Measurements from ENCODE around the gene GRIA4.

Gene GRIA4

GRCh38 chr11:106014620-106015019 lies 404.7 kb downstream of the GRIA4 start:
- TF ChIP-seq POLR2A (IDR thresholded peaks at IDR 0.05; ENCODE audit: low read depth, low read length) (no peak), PAX5 (IDR thresholded peaks at IDR 0.05; ENCODE audit: insufficient read depth, low read length, severe bottlenecking) (no peak), TAF1 (IDR thresholded peaks at IDR 0.05; ENCODE audit: low read depth, low read length) (no peak), SPI1 (IDR thresholded peaks at IDR 0.05; ENCODE audit: low read depth, low read length) (no peak), POU2F2 (IDR thresholded peaks at IDR 0.05; ENCODE audit: low read depth, low read length) (no peak), POLR2AphosphoS5 (IDR thresholded peaks at IDR 0.05; ENCODE audit: low read depth, low read length) (no peak)
- FAIRE-seq (no peak), DNase-seq (ENCODE audit: insufficient read length, low spot score) (no peak)

GRCh38 chr11:106015066-106015465 lies 405.2 kb downstream of the GRIA4 start:
- DNase-seq (ENCODE audit: insufficient read length, low spot score) = no peak
- FAIRE-seq = no peak
- TF ChIP-seq SPI1 (IDR thresholded peaks at IDR 0.05; ENCODE audit: low read depth, low read length) = no peak
- TF ChIP-seq POLR2A (IDR thresholded peaks at IDR 0.05; ENCODE audit: low read depth, low read length) = no peak
- no peak for TF ChIP-seq POLR2AphosphoS5 (IDR thresholded peaks at IDR 0.05; ENCODE audit: low read depth, low read length)
- TF ChIP-seq POU2F2 (IDR thresholded peaks at IDR 0.05; ENCODE audit: low read depth, low read length) = no peak
- no peak for TF ChIP-seq PAX5 (IDR thresholded peaks at IDR 0.05; ENCODE audit: insufficient read depth, low read length, severe bottlenecking)
- no peak for TF ChIP-seq TAF1 (IDR thresholded peaks at IDR 0.05; ENCODE audit: low read depth, low read length)

- FAIRE-seq (peak; percentile 57), DNase-seq (ENCODE audit: insufficient read length, low spot score) (no peak)
- no peak for TF ChIP-seq POU2F2 (IDR thresholded peaks at IDR 0.05; ENCODE audit: low read depth, low read length)
- no peak for TF ChIP-seq PAX5 (IDR thresholded peaks at IDR 0.05; ENCODE audit: insufficient read depth, low read length, severe bottlenecking)
- TF ChIP-seq POLR2AphosphoS5 (IDR thresholded peaks at IDR 0.05; ENCODE audit: low read depth, low read length) = no peak
- no peak for TF ChIP-seq SPI1 (IDR thresholded peaks at IDR 0.05; ENCODE audit: low read depth, low read length)
- no peak for TF ChIP-seq TAF1 (IDR thresholded peaks at IDR 0.05; ENCODE audit: low read depth, low read length)
- no peak for TF ChIP-seq POLR2A (IDR thresholded peaks at IDR 0.05; ENCODE audit: low read depth, low read length)
Observed at GRCh38 chr11:106017093-106017492, 407.2 kb downstream of the GRIA4 start.

- DNase-seq (ENCODE audit: insufficient read length, low spot score) (no peak), FAIRE-seq (peak; percentile 26)
- TF ChIP-seq TAF1 (IDR thresholded peaks at IDR 0.05; ENCODE audit: low read depth, low read length) (no peak; the same call in 1 of the 2 replicates), POU2F2 (IDR thresholded peaks at IDR 0.05; ENCODE audit: low read depth, low read length) (no peak), POLR2A (IDR thresholded peaks at IDR 0.05; ENCODE audit: low read depth, low read length) (no peak), PAX5 (IDR thresholded peaks at IDR 0.05; ENCODE audit: insufficient read depth, low read length, severe bottlenecking) (no peak), SPI1 (IDR thresholded peaks at IDR 0.05; ENCODE audit: low read depth, low read length) (no peak), POLR2AphosphoS5 (IDR thresholded peaks at IDR 0.05; ENCODE audit: low read depth, low read length) (no peak)
Observed at GRCh38 chr11:106021181-106021966, 411.5 kb downstream of the GRIA4 start.

- no peak for TF ChIP-seq PAX5 (IDR thresholded peaks at IDR 0.05; ENCODE audit: insufficient read depth, low read length, severe bottlenecking)
- TF ChIP-seq POLR2AphosphoS5 (IDR thresholded peaks at IDR 0.05; ENCODE audit: low read depth, low read length) = no peak
- no peak for TF ChIP-seq SPI1 (IDR thresholded peaks at IDR 0.05; ENCODE audit: low read depth, low read length)
- no peak; the same call in 1 of the 2 replicates for TF ChIP-seq POLR2A (IDR thresholded peaks at IDR 0.05; ENCODE audit: low read depth, low read length)
- 0 out of 2 replicates have a peak, but pooled peaks have one; percentile 25 for TF ChIP-seq POU2F2 (IDR thresholded peaks at IDR 0.05; ENCODE audit: low read depth, low read length)
- peak; percentile 36; the same call in 1 of the 2 replicates for TF ChIP-seq TAF1 (IDR thresholded peaks at IDR 0.05; ENCODE audit: low read depth, low read length)
Observed at GRCh38 chr11:106021967-106022794, 412.3 kb downstream of the GRIA4 start, which contains the start of gene MSANTD4. Gene MSANTD4, minus strand, starts transcription at chr11:106022240. Its CDS starts 11,323 bp downstream, at chr11:106010917.

GRCh38 chr11:106022795-106023275 lies 413.0 kb downstream of the GRIA4 start:
- TF ChIP-seq PAX5 (IDR thresholded peaks at IDR 0.05; ENCODE audit: insufficient read depth, low read length, severe bottlenecking) = no peak
- TF ChIP-seq SPI1 (IDR thresholded peaks at IDR 0.05; ENCODE audit: low read depth, low read length) = no peak
- no peak for TF ChIP-seq POU2F2 (IDR thresholded peaks at IDR 0.05; ENCODE audit: low read depth, low read length)
- no peak for TF ChIP-seq TAF1 (IDR thresholded peaks at IDR 0.05; ENCODE audit: low read depth, low read length)
- TF ChIP-seq POLR2A (IDR thresholded peaks at IDR 0.05; ENCODE audit: low read depth, low read length) = no peak
- no peak for TF ChIP-seq POLR2AphosphoS5 (IDR thresholded peaks at IDR 0.05; ENCODE audit: low read depth, low read length)
- DNase-seq (ENCODE audit: insufficient read length, low spot score) (no peak), FAIRE-seq (no peak)

More at GRCh38 chr11:106021967-106022794, 412.3 kb downstream of the GRIA4 start, which contains the start of gene MSANTD4:
- DNase-seq (ENCODE audit: insufficient read length, low spot score) = peak; percentile 73
- FAIRE-seq = peak; percentile 93

GRCh38 chr11:106030609-106031008 lies 420.7 kb downstream of the GRIA4 start:
- DNase-seq (ENCODE audit: insufficient read length, low spot score) = no peak
- no peak for TF ChIP-seq PAX5 (IDR thresholded peaks at IDR 0.05; ENCODE audit: insufficient read depth, low read length, severe bottlenecking)
- no peak for TF ChIP-seq POLR2AphosphoS5 (IDR thresholded peaks at IDR 0.05; ENCODE audit: low read depth, low read length)
- no peak for TF ChIP-seq POU2F2 (IDR thresholded peaks at IDR 0.05; ENCODE audit: low read depth, low read length)
- TF ChIP-seq SPI1 (IDR thresholded peaks at IDR 0.05; ENCODE audit: low read depth, low read length) = no peak
- no peak for TF ChIP-seq TAF1 (IDR thresholded peaks at IDR 0.05; ENCODE audit: low read depth, low read length)
- TF ChIP-seq POLR2A (IDR thresholded peaks at IDR 0.05; ENCODE audit: low read depth, low read length) = no peak
- no peak for FAIRE-seq

- no peak for FAIRE-seq
- no peak for DNase-seq (ENCODE audit: insufficient read length, low spot score)
- TF ChIP-seq SPI1 (IDR thresholded peaks at IDR 0.05; ENCODE audit: low read depth, low read length) = no peak
- no peak for TF ChIP-seq POLR2AphosphoS5 (IDR thresholded peaks at IDR 0.05; ENCODE audit: low read depth, low read length)
- no peak for TF ChIP-seq POLR2A (IDR thresholded peaks at IDR 0.05; ENCODE audit: low read depth, low read length)
- TF ChIP-seq POU2F2 (IDR thresholded peaks at IDR 0.05; ENCODE audit: low read depth, low read length) = no peak
- no peak for TF ChIP-seq TAF1 (IDR thresholded peaks at IDR 0.05; ENCODE audit: low read depth, low read length)
- TF ChIP-seq PAX5 (IDR thresholded peaks at IDR 0.05; ENCODE audit: insufficient read depth, low read length, severe bottlenecking) = no peak
Observed at GRCh38 chr11:106031202-106031810, 421.4 kb downstream of the GRIA4 start.
